HepG2 (cell line): ENCODE data around the gene XXYLT1. TPM values are rescaled to one million over a fixed set of nuclear protein-coding genes. Genes with fewer than 3 reads are reported as not detected.

Experiments
- AHDC1 ChIP-seq: sonication (generic); formaldehyde crosslinking; IDR thresholded peaks from 2 replicates; pipeline ENCODE4 v1.5.1; 2020; ENCODE audit warnings: mild to moderate bottlenecking, missing genetic modification reagents, borderline replicate concordance
- ATAD3A ChIP-seq: sonication (generic); formaldehyde crosslinking; IDR thresholded peaks from 2 replicates; pipeline ENCODE4 v1.4.0; 2020; ENCODE audit warnings: missing genetic modification reagents
- ATF4 ChIP-seq, 2 experiments: fragments of 450-650 bp in 1 of 2; sonication (generic) in 1 of 2; formaldehyde crosslinking; IDR thresholded peaks; 2 replicates each; pipeline versions ENCODE4 v1.5.0 to v1.8.0; 2020 to 2022; ENCODE audit warnings: mild to moderate bottlenecking in 1 of 2, missing genetic modification reagents in 1 of 2
- CEBPG ChIP-seq: IDR thresholded peaks from 2 replicates; pipeline ENCODE4 v1.6.1; 2016
- DNMT3B ChIP-seq: conservative IDR thresholded peaks from 2 replicates; pipeline ENCODE4 v1.6.1; 2016; ENCODE audit warnings: missing biosample characterization, control low read depth
- DPF2 ChIP-seq: sonication (generic); formaldehyde crosslinking; IDR thresholded peaks from 2 replicates; pipeline ENCODE4 v1.4.0; 2020; ENCODE audit warnings: mild to moderate bottlenecking, low read depth, missing genetic modification reagents, borderline replicate concordance
- LCORL ChIP-seq, 2 experiments: fragments of 450-650 bp in 1 of 2; sonication (generic) in 1 of 2; formaldehyde crosslinking in 1 of 2; IDR thresholded peaks; 2 replicates each; pipeline versions ENCODE4 v1.5.0 to v1.6.1; 2017 to 2020; ENCODE audit warnings: antibody characterized with exemption in 1 of 2, missing genetic modification reagents in 1 of 2
- MED13 ChIP-seq: sonication (generic); formaldehyde crosslinking; IDR thresholded peaks from 2 replicates; pipeline ENCODE4 v1.5.0; 2020; ENCODE audit warnings: missing genetic modification reagents
- NR2F6 ChIP-seq, 2 experiments: IDR thresholded peaks; 2 replicates each; pipeline ENCODE4 v1.6.1; 2016; ENCODE audit warnings: antibody characterized with exemption in 1 of 2, mild to moderate bottlenecking in 1 of 2
- PATZ1 ChIP-seq: sonication (generic); formaldehyde crosslinking; IDR thresholded peaks from 2 replicates; pipeline ENCODE4 v1.4.0; 2020; ENCODE audit warnings: missing genetic modification reagents
- RFX5 ChIP-seq: IDR thresholded peaks from 2 replicates; pipeline ENCODE4 v1.6.1; 2011; ENCODE audit warnings: low read depth, low read length, improper control_type of control experiment
- SALL1 ChIP-seq: sonication (generic); formaldehyde crosslinking; IDR thresholded peaks from 2 replicates; pipeline ENCODE4 v1.8.0; 2022; ENCODE audit warnings: mild to moderate bottlenecking, missing genetic modification reagents
- U2AF2 ChIP-seq: fragments of 200-400 bp; formaldehyde crosslinking; IDR thresholded peaks from 2 replicates; pipeline ENCODE4 v1.6.1; 2017; ENCODE audit warnings: low read depth, mild to moderate bottlenecking, low read length
- ZBTB46 ChIP-seq: sonication (generic); formaldehyde crosslinking; IDR thresholded peaks from 2 replicates; pipeline ENCODE4 v1.4.0; 2020; ENCODE audit warnings: mild to moderate bottlenecking, missing genetic modification reagents, borderline replicate concordance
- ZBTB7B ChIP-seq: sonication (generic); formaldehyde crosslinking; IDR thresholded peaks from 2 replicates; pipeline ENCODE4 v1.4.0; 2020; ENCODE audit warnings: missing genetic modification reagents
- ZNF205 ChIP-seq: IDR thresholded peaks from 2 replicates; pipeline ENCODE4 v1.6.1; 2018; ENCODE audit warnings: missing biosample characterization, missing genetic modification reagents
- ZNF274 ChIP-seq: sonication (generic); formaldehyde crosslinking; IDR thresholded peaks from 2 replicates; pipeline ENCODE4 v1.5.1; 2020; ENCODE audit warnings: mild to moderate bottlenecking, missing genetic modification reagents
- ZNF672 ChIP-seq: sonication (generic); formaldehyde crosslinking; IDR thresholded peaks from 2 replicates; pipeline ENCODE4 v1.8.1; 2022; ENCODE audit warnings: missing genetic modification reagents
- ZNF691 ChIP-seq: sonication (generic); formaldehyde crosslinking; IDR thresholded peaks from 2 replicates; pipeline ENCODE4 v1.4.0; 2020; ENCODE audit warnings: missing genetic modification reagents, low read depth, mild to moderate bottlenecking, borderline replicate concordance
- ZSCAN9 ChIP-seq: IDR thresholded peaks from 2 replicates; pipeline ENCODE4 v1.6.1; 2016; ENCODE audit warnings: borderline replicate concordance
- polyA plus RNA-seq, 8 experiments: library from polyadenylated mRNA; depleted of rRNA in 3 of 8; stranded (reverse) in 7 of 8; unstranded in 1 of 8; fragments of >200 nt; fragmentation: Illumina TruSeq in 4 of 8; extraction: Trizol in 4 of 8; gene quantifications; 2 replicates each; pipeline versions ENCODE4 v1.2.1 to v1.2.3, GENCODE V29; 2011 to 2016; ENCODE audit warnings: low read depth in 4 of 8, missing spikeins in 1 of 8, mixed read lengths in 1 of 8; ENCODE audit not compliant: insufficient read depth in 1 of 8
- total RNA-seq, 5 experiments: library from RNA; depleted of rRNA; stranded (reverse); fragments of >200 nt; fragmentation: Illumina TruSeq; extraction: Trizol; gene quantifications; 2 replicates each; pipeline ENCODE4 v1.2.3, GENCODE V29; 2016; ENCODE audit warnings: low read depth in 1 of 5

XXYLT1 gene
- total and polyA plus RNA-seq, 2 of the 13 experiments (the other 11 are each of a cell fraction or from before 2014, with no cell fraction given), result 17.7 to 19.0 TPM

- TF ChIP-seq AHDC1 (CRISPR knock-in tag), result peak; percentile 90; the same call in 1 of the 2 replicates
- peak in 1 of 2 experiments; percentile 81; a peak in 2 of 4 replicates for TF ChIP-seq ATF4 (CRISPR knock-in tag; IDR thresholded peaks at IDR 0.05)
- no peak for TF ChIP-seq LCORL (IDR thresholded peaks at IDR 0.05)
- TF ChIP-seq LCORL (CRISPR knock-in tag; IDR thresholded peaks at IDR 0.05), result peak; percentile 91
- TF ChIP-seq ZBTB7B, result peak; percentile 49; the same call in 1 of the 2 replicates
- peak; percentile 66 for TF ChIP-seq NR2F6 (IDR thresholded peaks at IDR 0.05)
- peak; percentile 88 for TF ChIP-seq NR2F6 (CRISPR knock-in tag; IDR thresholded peaks at IDR 0.05)
- peak; percentile 91 for TF ChIP-seq DPF2 (CRISPR knock-in tag)
- peak; percentile 93 for TF ChIP-seq SALL1 (CRISPR knock-in tag)
- TF ChIP-seq ZBTB46 (CRISPR knock-in tag), result no peak
- TF ChIP-seq U2AF2, result no peak
- TF ChIP-seq ZNF274 (CRISPR knock-in tag), result 0 out of 2 replicates have a peak, but pooled peaks have one; percentile 41
- TF ChIP-seq ZSCAN9 (CRISPR knock-in tag), result peak; percentile 95
- peak; percentile 73 for TF ChIP-seq PATZ1 (CRISPR knock-in tag)
- TF ChIP-seq ATAD3A (CRISPR knock-in tag), result no peak
- no peak for TF ChIP-seq RFX5
- TF ChIP-seq MED13, result no peak
- TF ChIP-seq CEBPG (CRISPR knock-in tag), result peak; percentile 87
- no peak for TF ChIP-seq ZNF691 (CRISPR knock-in tag)
- peak; percentile 64; the same call in 1 of the 2 replicates for TF ChIP-seq DNMT3B (CRISPR knock-in tag)
- no peak for TF ChIP-seq ZNF672 (CRISPR knock-in tag)
- TF ChIP-seq ZNF205 (CRISPR knock-in tag), result peak; percentile 69; the same call in 1 of the 2 replicates
These were observed 165.6 kb downstream of the XXYLT1 start (continued) for GRCh38 chr3:195105389-195105788.
